HUES6 (cell line): ENCODE data around the gene SREK1.
A peak's percentile ranks its signal among the peaks of the same experiment; 100 is the strongest.

Experiments used
- H3K27ac ChIP-seq: 2 replicates; pipeline ENCODE4 v1.7.0; 2013; ENCODE audit warnings: low read depth, mild to moderate bottlenecking, low read length, inconsistent platforms
- H3K27me3 ChIP-seq: 2 replicates; pipeline ENCODE4 v1.6.1; 2013; ENCODE audit warnings: low read length; ENCODE audit not compliant: control insufficient read depth, insufficient read depth
- H3K36me3 ChIP-seq: 2 replicates; pipeline ENCODE4 v1.6.1; 2013; ENCODE audit warnings: low read length; ENCODE audit not compliant: control insufficient read depth, insufficient read depth
- H3K4me1 ChIP-seq: 2 replicates; pipeline ENCODE4 v1.6.1; 2013; ENCODE audit warnings: low read length; ENCODE audit not compliant: control insufficient read depth, insufficient read depth
- H3K4me3 ChIP-seq: 2 replicates; pipeline ENCODE4 v1.5.1; 2013; ENCODE audit warnings: low read depth, low read length
- H3K9ac ChIP-seq: one replicate; pipeline ENCODE4 v1.6.1; 2013; ENCODE audit warnings: mild to moderate bottlenecking, low read length
- H3K9me3 ChIP-seq: 2 replicates; pipeline ENCODE4 v1.6.1; 2013; ENCODE audit warnings: low read depth, low read length; ENCODE audit not compliant: control insufficient read depth, insufficient read depth

SREK1 gene

DNA sequence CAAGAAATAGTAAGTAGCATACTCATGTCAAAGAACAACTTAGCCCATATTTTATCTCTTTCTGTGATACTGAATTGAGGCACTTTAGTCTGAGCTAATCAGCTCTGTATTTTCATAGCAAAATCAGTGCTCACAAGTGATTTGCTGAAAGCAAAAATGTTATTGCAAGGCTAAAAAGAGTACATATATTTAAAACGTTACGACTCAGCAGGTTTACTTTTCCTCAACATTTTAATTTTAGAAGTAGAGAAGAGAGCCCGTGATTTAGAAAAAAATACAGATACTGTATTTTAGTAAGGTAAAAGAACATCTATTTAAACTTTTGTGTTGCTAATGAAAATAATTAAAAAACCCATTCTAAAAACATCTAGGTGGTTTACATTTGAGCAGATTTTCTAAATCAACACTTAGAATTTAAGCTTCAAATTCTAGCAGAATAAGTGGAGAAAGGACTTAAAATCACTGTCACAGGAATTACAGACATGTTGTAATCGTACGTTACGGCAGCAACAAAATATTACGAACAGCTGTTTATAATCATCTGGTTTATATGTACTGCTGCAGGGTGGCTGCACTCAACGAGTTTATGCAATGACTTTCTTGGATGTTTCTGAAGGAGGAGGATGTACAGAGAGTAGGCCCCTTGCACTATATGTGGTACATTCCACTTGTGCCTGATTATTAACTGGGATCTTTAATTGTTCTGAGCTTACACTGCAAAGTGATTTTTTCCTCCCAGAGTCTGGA is 20.1 kb downstream of the SREK1 start:
- Histone ChIP-seq H3K4me1 (no peaks in the 10 kb centered on the region), H3K36me3 (peaks cover 80% of the 10 kb centered on the region), H3K9ac (no peak overlapping the region), H3K4me3 (no peak overlapping the region), H3K27me3 (no peaks in the 10 kb centered on the region), H3K9me3 (no peaks in the 10 kb centered on the region), H3K27ac (peak overlapping the region; percentile 50; the same call in 1 of the 2 replicates)

DNA sequence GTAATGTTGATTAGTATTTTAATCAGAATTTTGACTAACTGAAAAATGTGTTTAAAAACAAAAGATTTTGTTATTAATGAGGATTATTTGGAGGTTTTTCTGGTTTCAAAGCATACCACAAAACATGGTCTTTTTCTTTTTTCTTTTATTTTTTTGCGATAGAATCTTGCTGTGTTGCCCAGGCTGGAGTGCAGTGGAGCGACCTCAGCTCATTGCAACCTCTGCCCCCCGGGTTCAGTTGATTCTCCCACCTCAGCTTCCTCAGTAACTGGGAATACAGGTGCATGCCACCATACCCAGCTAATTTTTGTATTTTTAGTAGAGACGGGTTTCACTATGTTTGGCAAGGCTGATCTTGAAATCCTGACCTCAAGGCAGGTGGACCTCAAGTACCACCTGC is 24.1 kb downstream of the SREK1 start:
- H3K27ac ChIP-seq: no peak overlapping the region
- H3K27me3 ChIP-seq: no peaks in the 10 kb centered on the region
- H3K4me1 ChIP-seq: no peaks in the 10 kb centered on the region
- no peaks in the 10 kb centered on the region for H3K9me3 ChIP-seq
- H3K36me3 ChIP-seq: peaks cover 67% of the 10 kb centered on the region
- no peak overlapping the region for H3K4me3 ChIP-seq
- H3K9ac ChIP-seq: no peak overlapping the region

DNA sequence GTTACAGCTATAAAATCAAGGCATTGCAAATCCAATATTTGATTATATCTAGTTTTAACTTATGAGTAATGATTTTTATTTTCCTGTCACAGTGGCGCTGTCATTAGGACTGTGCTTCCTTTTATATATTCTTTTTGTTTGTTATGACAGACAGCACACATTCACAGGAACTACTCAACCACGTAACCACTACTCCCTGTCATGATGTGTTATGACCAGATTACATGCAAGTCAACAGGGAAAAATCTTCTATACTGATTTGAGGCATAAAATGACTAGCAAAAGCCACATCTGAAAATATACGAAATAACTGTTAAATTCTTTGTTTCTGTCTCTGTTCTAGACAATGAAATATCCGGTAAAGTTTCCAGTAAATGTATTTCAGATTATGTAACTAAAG is 25.4 kb downstream of the SREK1 start:
- H3K27ac ChIP-seq: no peak overlapping the region
- peaks cover 61% of the 10 kb centered on the region for H3K36me3 ChIP-seq
- no peak overlapping the region for H3K9ac ChIP-seq
- no peaks in the 10 kb centered on the region for H3K27me3 ChIP-seq
- no peaks in the 10 kb centered on the region for H3K4me1 ChIP-seq
- no peaks in the 10 kb centered on the region for H3K9me3 ChIP-seq
- H3K4me3 ChIP-seq: no peak overlapping the region

DNA sequence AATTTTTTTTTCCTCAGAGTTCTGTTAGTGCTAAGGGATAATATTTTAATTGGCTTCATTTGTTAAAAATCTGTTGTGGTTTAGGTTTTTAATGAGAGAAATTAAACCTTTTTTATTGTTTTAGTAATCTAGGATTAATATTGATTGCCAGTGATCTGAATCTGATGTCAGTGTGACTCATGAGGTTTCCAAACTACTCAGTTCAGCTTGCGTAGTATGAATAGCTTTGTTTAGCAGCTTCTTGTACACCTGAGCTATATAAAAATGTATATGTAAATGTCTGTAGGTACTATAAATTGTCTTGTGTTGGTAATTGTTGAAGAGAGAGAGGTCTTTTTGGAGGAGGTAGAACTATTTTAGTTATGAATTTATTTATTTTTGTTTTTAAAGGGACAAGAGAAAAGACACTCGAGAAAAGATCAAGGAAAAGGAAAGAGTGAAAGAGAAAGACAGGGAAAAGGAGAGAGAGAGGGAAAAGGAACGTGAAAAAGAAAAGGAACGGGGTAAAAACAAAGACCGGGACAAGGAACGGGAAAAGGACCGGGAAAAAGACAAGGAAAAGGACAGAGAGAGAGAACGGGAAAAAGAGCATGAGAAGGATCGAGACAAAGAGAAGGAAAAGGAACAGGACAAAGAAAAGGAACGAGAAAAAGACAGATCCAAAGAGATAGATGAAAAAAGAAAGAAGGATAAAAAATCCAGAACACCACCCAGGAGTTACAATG is 26.3 kb downstream of the SREK1 start:
- H3K36me3 ChIP-seq: peaks cover 63% of the 10 kb centered on the region
- no peak overlapping the region for H3K9ac ChIP-seq
- no peak overlapping the region for H3K4me3 ChIP-seq
- no peaks in the 10 kb centered on the region for H3K9me3 ChIP-seq
- no peaks in the 10 kb centered on the region for H3K27me3 ChIP-seq
- no peaks in the 10 kb centered on the region for H3K4me1 ChIP-seq
- no peak overlapping the region for H3K27ac ChIP-seq

DNA sequence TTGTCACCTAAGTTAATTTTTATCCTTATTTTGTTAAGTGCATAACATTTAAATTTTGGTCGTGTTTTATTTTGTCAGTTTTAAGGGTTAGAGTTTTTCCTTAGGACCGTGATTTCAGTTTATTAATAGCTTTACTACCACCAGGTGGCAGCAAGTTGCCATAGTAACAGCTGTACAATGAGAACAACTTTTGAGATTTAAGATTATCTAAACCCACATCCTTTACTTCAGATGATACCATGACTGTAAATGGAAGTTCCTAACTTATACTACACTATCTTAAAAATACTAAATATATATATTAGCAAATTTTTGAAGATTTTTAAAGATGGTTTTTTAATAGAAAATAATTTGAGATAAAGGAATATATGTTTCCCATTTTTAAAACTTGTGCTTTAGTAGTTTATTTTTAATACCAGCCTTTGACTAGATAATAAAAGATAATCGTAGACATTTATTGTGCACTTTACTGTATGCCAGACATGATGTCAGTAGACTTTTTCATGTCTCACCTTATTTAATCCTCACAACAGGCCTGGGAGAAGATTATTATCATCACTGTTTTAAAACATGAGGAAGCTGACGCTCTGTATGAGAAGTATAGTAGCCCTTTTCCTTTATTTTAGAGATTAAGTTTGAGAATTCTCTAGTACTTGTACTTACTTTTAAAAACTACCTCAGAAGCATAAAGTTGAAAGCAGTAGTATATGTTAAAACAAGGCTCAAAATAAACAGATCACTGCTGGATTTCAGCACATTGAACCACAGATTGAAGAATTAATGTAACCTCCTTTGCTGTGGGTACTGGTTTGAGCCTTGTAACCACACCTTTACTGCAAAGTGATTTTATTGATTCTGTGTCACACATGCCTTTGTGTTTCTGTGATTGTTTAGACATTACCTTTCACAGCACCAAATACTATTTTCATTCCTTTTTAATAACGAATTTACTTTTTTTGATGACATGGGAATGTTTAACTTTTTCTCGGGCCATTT is 27.5 kb downstream of the SREK1 start:
- H3K4me1 ChIP-seq: no peaks in the 10 kb centered on the region
- no peak overlapping the region for H3K9ac ChIP-seq
- H3K36me3 ChIP-seq: peaks cover 62% of the 10 kb centered on the region
- no peak overlapping the region for H3K4me3 ChIP-seq
- no peaks in the 10 kb centered on the region for H3K27me3 ChIP-seq
- H3K27ac ChIP-seq: no peak overlapping the region
- no peaks in the 10 kb centered on the region for H3K9me3 ChIP-seq

DNA sequence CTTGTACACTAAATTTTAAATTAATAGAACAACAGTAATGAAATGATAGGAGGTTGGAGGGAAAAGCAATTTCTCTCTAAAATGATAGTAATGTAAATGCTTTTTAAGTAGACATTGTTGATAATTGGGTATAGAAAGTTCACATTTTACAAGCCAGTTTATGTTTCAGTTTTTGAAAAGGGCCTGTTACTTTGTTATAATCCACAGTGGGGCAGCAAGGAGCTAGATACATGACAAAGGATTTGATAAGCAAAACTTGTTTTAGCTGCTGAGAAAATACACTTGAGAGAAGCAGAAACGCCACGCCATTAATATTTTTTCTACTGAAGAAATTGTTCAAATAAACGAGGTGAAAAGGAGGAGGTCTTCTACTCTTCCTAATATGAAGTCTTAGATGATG is 30.2 kb downstream of the SREK1 start:
- Histone ChIP-seq H3K27me3 (no peaks in the 10 kb centered on the region), H3K36me3 (peaks cover 78% of the 10 kb centered on the region), H3K4me3 (no peak overlapping the region), H3K4me1 (no peaks in the 10 kb centered on the region), H3K9me3 (no peaks in the 10 kb centered on the region), H3K9ac (no peak overlapping the region), H3K27ac (no peak overlapping the region)

DNA sequence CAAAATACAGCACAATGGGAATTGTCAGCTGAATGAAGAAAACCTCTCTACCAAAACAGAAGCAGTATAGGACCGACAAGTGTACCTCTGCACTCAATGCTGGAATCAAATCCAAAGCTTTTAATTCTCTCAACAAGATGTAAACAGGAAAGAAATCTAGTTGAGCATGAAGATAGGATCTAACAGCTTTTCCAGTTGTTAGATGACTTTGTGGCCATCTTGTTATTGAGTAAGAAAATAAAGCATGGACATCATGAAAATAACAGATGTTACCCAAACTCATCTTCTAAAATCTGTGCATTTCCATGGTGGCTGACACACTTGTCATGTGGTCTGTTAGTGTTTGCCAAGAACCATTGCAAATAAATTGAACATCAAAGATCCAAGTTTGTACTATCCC is 34.7 kb downstream of the SREK1 start:
- no peaks in the 10 kb centered on the region for H3K27me3 ChIP-seq
- no peak overlapping the region for H3K27ac ChIP-seq
- peaks cover 74% of the 10 kb centered on the region for H3K36me3 ChIP-seq
- H3K9me3 ChIP-seq: no peaks in the 10 kb centered on the region
- H3K4me3 ChIP-seq: no peak overlapping the region
- H3K9ac ChIP-seq: no peak overlapping the region
- no peaks in the 10 kb centered on the region for H3K4me1 ChIP-seq

DNA sequence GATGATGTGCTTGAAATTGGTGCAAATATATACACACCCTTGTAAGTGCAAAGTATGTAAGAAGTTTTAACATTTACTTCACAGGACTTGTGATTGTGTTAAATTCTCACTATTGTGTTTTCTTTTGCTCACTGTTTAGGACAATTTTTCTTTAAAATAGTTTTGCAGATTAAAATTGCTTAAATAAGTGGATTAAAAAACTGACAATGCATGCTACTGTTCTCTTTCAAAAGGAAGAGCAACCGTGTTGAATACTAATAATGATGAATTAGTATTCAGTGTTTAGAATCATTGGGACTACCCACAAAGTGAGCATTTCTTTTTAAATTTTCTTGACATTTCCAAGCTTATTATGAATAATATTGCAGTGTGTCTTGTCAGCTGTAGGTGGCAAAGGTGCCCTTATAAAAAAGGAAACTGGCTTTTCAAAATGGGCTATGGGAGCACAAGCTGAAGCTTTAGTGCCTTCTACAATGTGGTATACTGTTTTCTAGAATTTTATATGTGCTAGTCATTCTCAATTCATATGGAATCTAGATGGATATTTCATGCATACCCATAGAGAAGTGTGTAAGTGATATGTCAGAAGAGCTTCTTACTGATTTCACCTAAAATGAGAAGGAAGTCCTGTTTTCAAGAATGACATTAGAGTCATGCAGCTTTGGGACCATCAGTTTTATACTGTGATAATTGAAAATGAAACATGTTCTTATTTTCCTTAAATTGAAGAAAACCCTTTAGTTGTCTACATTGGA is 35.4 kb downstream of the SREK1 start:
- Histone ChIP-seq H3K36me3 (peaks cover 73% of the 10 kb centered on the region), H3K27ac (no peak overlapping the region), H3K9ac (no peak overlapping the region), H3K9me3 (no peaks in the 10 kb centered on the region), H3K4me3 (no peak overlapping the region), H3K4me1 (no peaks in the 10 kb centered on the region), H3K27me3 (no peaks in the 10 kb centered on the region)

DNA sequence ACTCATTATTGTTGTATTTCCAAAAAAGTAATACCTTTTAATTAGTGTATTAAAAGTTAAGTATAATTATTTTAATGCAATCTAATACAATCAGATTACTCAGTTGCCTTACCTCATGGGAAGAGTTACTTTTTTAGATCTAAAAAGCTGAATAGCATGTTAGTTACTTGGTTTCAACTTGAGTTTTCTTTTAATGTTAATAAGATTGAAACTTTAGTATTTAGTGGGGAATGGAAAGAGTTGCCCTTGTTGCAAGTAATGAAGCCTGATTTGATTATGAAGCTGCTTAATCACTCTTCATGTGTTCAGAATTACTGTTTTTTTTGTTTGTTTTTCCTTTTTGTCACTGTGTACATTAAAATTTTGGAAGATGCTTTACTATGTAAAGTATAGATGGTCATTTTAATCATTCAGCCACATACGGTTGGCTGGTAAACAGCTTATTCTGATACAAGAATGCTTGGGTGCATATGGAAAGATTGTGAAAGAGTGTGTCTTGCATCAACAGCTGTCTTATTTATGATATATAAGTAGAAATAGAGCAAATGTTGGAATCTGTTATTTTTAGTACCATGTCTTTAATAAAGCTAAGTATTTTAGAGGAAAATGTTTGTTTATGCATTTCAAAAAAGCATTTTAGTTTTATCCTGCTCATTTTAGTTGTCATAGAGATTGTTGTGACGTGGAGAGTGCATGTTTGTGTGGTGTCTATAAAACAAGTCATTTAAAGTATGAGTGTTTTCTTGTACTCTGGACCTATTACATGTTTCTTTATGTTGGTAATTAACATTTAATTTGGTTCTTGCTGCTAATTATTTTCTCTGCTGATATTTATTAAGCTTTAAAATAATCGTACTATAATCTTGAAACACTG is 36.4 kb downstream of the SREK1 start:
- Histone ChIP-seq H3K9ac (no peak overlapping the region), H3K36me3 (peaks cover 63% of the 10 kb centered on the region), H3K4me3 (no peak overlapping the region), H3K27ac (no peak overlapping the region), H3K27me3 (no peaks in the 10 kb centered on the region), H3K9me3 (no peaks in the 10 kb centered on the region), H3K4me1 (no peaks in the 10 kb centered on the region)

DNA sequence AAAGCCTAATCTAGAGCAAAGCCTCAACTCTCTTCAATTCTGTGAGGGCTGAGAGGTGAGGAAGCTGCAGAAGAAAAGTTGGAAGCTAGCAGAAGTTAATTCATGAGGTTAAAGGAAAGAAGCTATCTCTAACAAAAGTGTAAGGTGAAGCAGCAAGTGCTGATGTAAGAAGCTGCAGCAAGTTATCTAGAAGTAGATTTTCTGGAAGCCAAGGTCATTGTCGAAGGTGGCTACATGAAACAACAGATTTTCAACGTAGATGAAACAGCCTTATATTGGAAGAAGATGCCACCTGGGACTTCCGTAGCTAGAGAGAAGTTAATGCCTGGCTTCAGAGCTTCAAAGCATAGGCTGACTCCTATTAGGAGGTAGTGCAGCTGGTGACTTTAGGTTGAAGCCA is 42.0 kb downstream of the SREK1 start:
- no peaks in the 10 kb centered on the region for H3K9me3 ChIP-seq
- no peaks in the 10 kb centered on the region for H3K27me3 ChIP-seq
- H3K36me3 ChIP-seq: peaks cover 11% of the 10 kb centered on the region
- H3K9ac ChIP-seq: no peak overlapping the region
- no peaks in the 10 kb centered on the region for H3K4me1 ChIP-seq
- no peak overlapping the region for H3K4me3 ChIP-seq
- no peak overlapping the region for H3K27ac ChIP-seq
